HG03108 (cell line): Measurements from ENCODE around the gene BUD13.
"Not testable (repeated sequence)": the region's sequence is repeated elsewhere in the genome, so short reads cannot be mapped to it uniquely, and the experiment has no call there.

ENCODE experiments used
- ATAC-seq: cut with Tn5 transposase; IDR thresholded peaks from one replicate; pipeline ENCODE4 v1.9.1; 2021; ENCODE audit warnings: moderate library complexity; ENCODE audit not compliant: unreplicated experiment

Gene BUD13

GRCh38 chr11:116772443-116773202 lies at the start of gene BUD13:
Gene BUD13, minus strand, starts transcription at chr11:116772987. Its CDS starts 23 bp downstream, at chr11:116772964.
- ATAC-seq: peak; percentile 81

GRCh38 chr11:116822575-116822974 lies 49.8 kb upstream of the BUD13 start:
- no peak for ATAC-seq

- ATAC-seq: no peak
Observed at GRCh38 chr11:116821050-116821918, 48.5 kb upstream of the BUD13 start.

- no peak for ATAC-seq
Observed at GRCh38 chr11:116819049-116819448, 46.3 kb upstream of the BUD13 start.

- ATAC-seq: no peak
Observed at GRCh38 chr11:116814502-116814901, 41.7 kb upstream of the BUD13 start.

GRCh38 chr11:116813781-116814471 lies 41.1 kb upstream of the BUD13 start:
- no peak for ATAC-seq

GRCh38 chr11:116813170-116813569 lies 40.4 kb upstream of the BUD13 start:
- no peak for ATAC-seq

GRCh38 chr11:116812109-116812508 lies 39.3 kb upstream of the BUD13 start:
- no peak for ATAC-seq

- no peak for ATAC-seq
Observed at GRCh38 chr11:116811194-116811593, 38.4 kb upstream of the BUD13 start.

- no peak for ATAC-seq
Observed at GRCh38 chr11:116808262-116809175, 35.7 kb upstream of the BUD13 start.

- ATAC-seq: no peak
Observed at GRCh38 chr11:116807601-116808261, 34.9 kb upstream of the BUD13 start.

GRCh38 chr11:116804001-116804400 lies 31.2 kb upstream of the BUD13 start:
- ATAC-seq: no peak

GRCh38 chr11:116801662-116802061 lies 28.9 kb upstream of the BUD13 start:
- not testable (repeated sequence) for ATAC-seq

- ATAC-seq: no peak
Observed at GRCh38 chr11:116800610-116801009, 27.8 kb upstream of the BUD13 start.

GRCh38 chr11:116798368-116798767 lies 25.6 kb upstream of the BUD13 start:
- no peak for ATAC-seq

- ATAC-seq: no peak
Observed at GRCh38 chr11:116797816-116798215, 25.0 kb upstream of the BUD13 start.

- ATAC-seq: no peak
Observed at GRCh38 chr11:116796548-116796947, 23.8 kb upstream of the BUD13 start.

- no peak for ATAC-seq
Observed at GRCh38 chr11:116794851-116795250, 22.1 kb upstream of the BUD13 start.

GRCh38 chr11:116793772-116794097 lies 20.9 kb upstream of the BUD13 start:
- no peak for ATAC-seq
